HG03469 (cell line): ENCODE results near the gene SRRM5.
"Not testable (repeated sequence)": the region's sequence is repeated elsewhere in the genome, so short reads cannot be mapped to it uniquely, and the experiment has no call there.

Experiments used
- ATAC-seq: cut with Tn5 transposase; IDR thresholded peaks from one replicate; pipeline ENCODE4 v1.9.1; 2021; ENCODE audit warnings: mild to moderate bottlenecking, moderate library complexity, moderate number of reproducible peaks; ENCODE audit not compliant: unreplicated experiment

SRRM5 gene

GRCh38 chr19:43636121-43636683, 24.3 kb downstream of the SRRM5 start:
- no peak for ATAC-seq

- ATAC-seq = no peak
Observed at GRCh38 chr19:43638214-43638994, 26.5 kb downstream of the SRRM5 start.

- ATAC-seq = no peak
Observed at GRCh38 chr19:43638995-43639518, 27.2 kb downstream of the SRRM5 start.

GRCh38 chr19:43639519-43640423, 27.9 kb downstream of the SRRM5 start, which contains the start of gene CADM4:
Gene CADM4 (minus strand): TSS chr19:43639850. CDS start chr19:43639790, 60 bp downstream.
- no peak for ATAC-seq

GRCh38 chr19:43640424-43640757, 28.5 kb downstream of the SRRM5 start:
- no peak for ATAC-seq

GRCh38 chr19:43641333-43641732, 29.4 kb downstream of the SRRM5 start:
- no peak for ATAC-seq

- ATAC-seq = no peak
Observed at GRCh38 chr19:43642531-43642930, 30.6 kb downstream of the SRRM5 start.

- no peak for ATAC-seq
Observed at GRCh38 chr19:43643326-43643725, 31.4 kb downstream of the SRRM5 start.

GRCh38 chr19:43644181-43644580, 32.3 kb downstream of the SRRM5 start:
- no peak for ATAC-seq

GRCh38 chr19:43648633-43649032, 36.7 kb downstream of the SRRM5 start:
- no peak for ATAC-seq

GRCh38 chr19:43649514-43649913, 37.6 kb downstream of the SRRM5 start:
- no peak for ATAC-seq

- ATAC-seq = not testable (repeated sequence)
Observed at GRCh38 chr19:43650276-43650675, 38.4 kb downstream of the SRRM5 start.

- no peak for ATAC-seq
Observed at GRCh38 chr19:43651758-43652545, 40.1 kb downstream of the SRRM5 start.

GRCh38 chr19:43652546-43652874, 40.6 kb downstream of the SRRM5 start:
- no peak for ATAC-seq

- ATAC-seq = no peak
Observed at GRCh38 chr19:43656436-43656835, 44.5 kb downstream of the SRRM5 start.

- no peak for ATAC-seq
Observed at GRCh38 chr19:43658001-43658400, 46.1 kb downstream of the SRRM5 start.

GRCh38 chr19:43658494-43658893, 46.6 kb downstream of the SRRM5 start:
- no peak for ATAC-seq

GRCh38 chr19:43660301-43660970, 48.5 kb downstream of the SRRM5 start:
- no peak for ATAC-seq

GRCh38 chr19:43660971-43661360, 49.1 kb downstream of the SRRM5 start:
- ATAC-seq = no peak

- no peak for ATAC-seq
Observed at GRCh38 chr19:43662487-43662886, 50.6 kb downstream of the SRRM5 start.
